Liver (tissue), 3 donors: ENCODE data around the gene RXRB.

Experiments
- ATF3 ChIP-seq: IDR thresholded peaks from 2 replicates; pipeline ENCODE4 v1.6.1; 2016; ENCODE audit warnings: antibody characterized with exemption
- CTCF ChIP-seq: fragments of 150-350 bp; IDR thresholded peaks from 2 replicates; pipeline ENCODE4 v1.5.1; 2017; ENCODE audit warnings: improper control_type of control experiment, low read depth, low read length; ENCODE audit not compliant: missing input control
- FOXA1 ChIP-seq: IDR thresholded peaks from 2 replicates; pipeline ENCODE4 v1.6.1; 2016; ENCODE audit warnings: antibody characterized with exemption
- HNF4A ChIP-seq, 2 donors: conservative IDR thresholded peaks; 2 replicates each; pipeline ENCODE4 v1.6.1; 2016; ENCODE audit warnings: antibody characterized with exemption in 2 of 2, mild to moderate bottlenecking in 2 of 2
- RAD21 ChIP-seq, 2 donors: IDR thresholded peaks; 2 replicates each; pipeline ENCODE4 v1.6.1; 2016; ENCODE audit warnings: antibody characterized with exemption in 2 of 2, mild to moderate bottlenecking in 2 of 2
- REST ChIP-seq: IDR thresholded peaks from 2 replicates; pipeline ENCODE4 v1.6.1; 2016; ENCODE audit warnings: antibody characterized with exemption, mild to moderate bottlenecking
- SP1 ChIP-seq: IDR thresholded peaks from 2 replicates; pipeline ENCODE4 v1.6.1; 2018; ENCODE audit warnings: antibody characterized with exemption, mild to moderate bottlenecking
- TAF1 ChIP-seq: conservative IDR thresholded peaks from 2 replicates; pipeline ENCODE4 v1.6.1; 2016; ENCODE audit warnings: antibody characterized with exemption, mild to moderate bottlenecking
- donor health status: healthy.
- donor health status: healthy.

GRCh38 chr6:33217681-33218080, 17.2 kb upstream of the RXRB start:
- TF ChIP-seq CTCF (no peak), TAF1 (no peak), FOXA1 (no peak), RAD21 (IDR thresholded peaks at IDR 0.05) (no peak), REST (no peak), HNF4A (conservative IDR thresholded peaks at IDR 0.05) (no peak), SP1 (no peak), ATF3 (no peak)
